ENCODE measurements around the gene SF3A2. TPM values are rescaled to one million over a fixed set of nuclear protein-coding genes. Genes with fewer than 3 reads are reported as not detected.

The SF3A2 gene
- total and polyA plus RNA-seq, 10 of the 15 experiments (the other 5 are each of a cell fraction or from before 2014, with no cell fraction given), result 0.33 to 143 (median 30.6) TPM

DNA sequence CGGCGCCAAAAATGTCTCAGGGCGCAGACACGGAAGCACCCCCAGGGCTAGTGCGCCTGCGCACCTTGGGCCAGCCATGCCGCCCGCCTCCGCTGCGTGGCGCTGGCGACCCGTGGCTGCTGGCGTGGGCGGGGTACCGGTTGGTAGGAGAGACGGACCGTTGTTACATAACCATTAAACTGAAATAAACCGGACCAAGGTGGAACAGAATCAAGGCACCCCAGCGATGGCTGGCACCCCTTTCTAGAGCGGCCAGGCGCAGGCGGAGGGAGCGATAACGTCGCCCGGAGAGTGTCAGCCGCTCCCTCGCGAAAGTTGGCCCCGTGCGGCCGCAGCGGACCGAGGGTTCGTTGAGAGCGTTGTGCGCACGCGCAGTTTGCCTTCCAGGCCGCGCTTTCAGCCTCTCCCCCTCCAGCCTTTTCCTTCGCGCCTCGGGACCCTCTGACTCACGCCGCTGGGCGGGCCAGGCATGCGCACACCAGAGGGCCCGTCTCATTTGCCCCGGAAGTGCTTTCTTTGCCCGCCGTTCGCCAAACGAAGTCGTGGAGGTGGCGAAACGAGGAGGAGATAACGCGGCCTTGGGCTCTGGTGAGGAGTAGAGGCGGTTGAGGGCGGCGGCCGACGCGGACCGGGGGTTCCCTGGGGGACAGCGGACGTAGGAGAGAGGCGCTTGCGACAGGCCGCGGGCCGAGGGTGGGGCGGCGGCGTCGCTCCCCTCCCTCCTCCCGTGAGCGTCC, at the start of gene SF3A2, which contains the start of gene PLEKHJ1 (continued):
- 0 out of 2 replicates have a peak, but pooled peaks have one; percentile 21 for TF ChIP-seq JUND (IDR thresholded peaks at IDR 0.05; ENCODE audit: low read depth, low read length)
- peak; percentile 83; the same call in 1 of the 2 replicates for TF ChIP-seq PML (IDR thresholded peaks at IDR 0.05; ENCODE audit: low read length)
- no peak for TF ChIP-seq TCF3 (IDR thresholded peaks at IDR 0.05; ENCODE audit: borderline replicate concordance, insufficient read depth, low read depth, low read length)
- peak; percentile 91 for TF ChIP-seq GABPA (IDR thresholded peaks at IDR 0.05; ENCODE audit: low read depth)
- 0 out of 2 replicates have a peak, but pooled peaks have one; percentile 14 for TF ChIP-seq TARDBP (IDR thresholded peaks at IDR 0.05; ENCODE audit: borderline replicate concordance)
- TF ChIP-seq RUNX3 (IDR thresholded peaks at IDR 0.05; ENCODE audit: low read length), result peak; percentile 28; the same call in 1 of the 2 replicates
- TF ChIP-seq NFIC (IDR thresholded peaks at IDR 0.05; ENCODE audit: low read depth, low read length), result no peak
- TF ChIP-seq ZNF217 (IDR thresholded peaks at IDR 0.05), result peak; percentile 36; the same call in 1 of the 2 replicates
- TF ChIP-seq, protein P1, sequence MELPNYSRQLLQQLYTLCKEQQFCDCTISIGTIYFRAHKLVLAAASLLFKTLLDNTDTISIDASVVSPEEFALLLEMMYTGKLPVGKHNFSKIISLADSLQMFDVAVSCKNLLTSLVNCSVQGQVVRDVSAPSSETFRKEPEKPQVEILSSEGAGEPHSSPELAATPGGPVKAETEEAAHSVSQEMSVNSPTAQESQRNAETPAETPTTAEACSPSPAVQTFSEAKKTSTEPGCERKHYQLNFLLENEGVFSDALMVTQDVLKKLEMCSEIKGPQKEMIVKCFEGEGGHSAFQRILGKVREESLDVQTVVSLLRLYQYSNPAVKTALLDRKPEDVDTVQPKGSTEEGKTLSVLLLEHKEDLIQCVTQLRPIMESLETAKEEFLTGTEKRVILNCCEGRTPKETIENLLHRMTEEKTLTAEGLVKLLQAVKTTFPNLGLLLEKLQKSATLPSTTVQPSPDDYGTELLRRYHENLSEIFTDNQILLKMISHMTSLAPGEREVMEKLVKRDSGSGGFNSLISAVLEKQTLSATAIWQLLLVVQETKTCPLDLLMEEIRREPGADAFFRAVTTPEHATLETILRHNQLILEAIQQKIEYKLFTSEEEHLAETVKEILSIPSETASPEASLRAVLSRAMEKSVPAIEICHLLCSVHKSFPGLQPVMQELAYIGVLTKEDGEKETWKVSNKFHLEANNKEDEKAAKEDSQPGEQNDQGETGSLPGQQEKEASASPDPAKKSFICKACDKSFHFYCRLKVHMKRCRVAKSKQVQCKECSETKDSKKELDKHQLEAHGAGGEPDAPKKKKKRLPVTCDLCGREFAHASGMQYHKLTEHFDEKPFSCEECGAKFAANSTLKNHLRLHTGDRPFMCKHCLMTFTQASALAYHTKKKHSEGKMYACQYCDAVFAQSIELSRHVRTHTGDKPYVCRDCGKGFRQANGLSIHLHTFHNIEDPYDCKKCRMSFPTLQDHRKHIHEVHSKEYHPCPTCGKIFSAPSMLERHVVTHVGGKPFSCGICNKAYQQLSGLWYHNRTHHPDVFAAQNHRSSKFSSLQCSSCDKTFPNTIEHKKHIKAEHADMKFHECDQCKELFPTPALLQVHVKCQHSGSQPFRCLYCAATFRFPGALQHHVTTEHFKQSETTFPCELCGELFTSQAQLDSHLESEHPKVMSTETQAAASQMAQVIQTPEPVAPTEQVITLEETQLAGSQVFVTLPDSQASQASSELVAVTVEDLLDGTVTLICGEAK (IDR thresholded peaks at IDR 0.05; ENCODE audit: borderline replicate concordance), result peak; percentile 89
- peak; percentile 68 for TF ChIP-seq KLF5 (IDR thresholded peaks at IDR 0.05; ENCODE audit: partially characterized antibody)
- TF ChIP-seq, protein P2, sequence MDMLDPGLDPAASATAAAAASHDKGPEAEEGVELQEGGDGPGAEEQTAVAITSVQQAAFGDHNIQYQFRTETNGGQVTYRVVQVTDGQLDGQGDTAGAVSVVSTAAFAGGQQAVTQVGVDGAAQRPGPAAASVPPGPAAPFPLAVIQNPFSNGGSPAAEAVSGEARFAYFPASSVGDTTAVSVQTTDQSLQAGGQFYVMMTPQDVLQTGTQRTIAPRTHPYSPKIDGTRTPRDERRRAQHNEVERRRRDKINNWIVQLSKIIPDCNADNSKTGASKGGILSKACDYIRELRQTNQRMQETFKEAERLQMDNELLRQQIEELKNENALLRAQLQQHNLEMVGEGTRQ (IDR thresholded peaks at IDR 0.05; ENCODE audit: borderline replicate concordance, low read depth, low read length), result no peak
- TF ChIP-seq ZNF207 (IDR thresholded peaks at IDR 0.05; ENCODE audit: borderline replicate concordance), result peak; percentile 99
- TF ChIP-seq CHD2 (IDR thresholded peaks at IDR 0.05; ENCODE audit: borderline replicate concordance, low read depth, low read length), result 0 out of 2 replicates have a peak, but pooled peaks have one; percentile 46
- TF ChIP-seq GATAD2B (conservative IDR thresholded peaks at IDR 0.05; ENCODE audit: low read depth), result peak; percentile 75
- no peak for TF ChIP-seq MYC (IDR thresholded peaks at IDR 0.05; ENCODE audit: insufficient read depth, insufficient read length, insufficient replicate concordance, low read length, severe bottlenecking)
- peak; percentile 57 for TF ChIP-seq MEF2B (IDR thresholded peaks at IDR 0.05; ENCODE audit: partially characterized antibody, poor library complexity, severe bottlenecking)
- TF ChIP-seq EZH2 (IDR thresholded peaks at IDR 0.05; ENCODE audit: borderline replicate concordance, control insufficient read depth, low read depth, low read length), result no peak
- TF ChIP-seq CREM (IDR thresholded peaks at IDR 0.05; ENCODE audit: low read depth), result peak; percentile 41
- TF ChIP-seq, protein P3, sequence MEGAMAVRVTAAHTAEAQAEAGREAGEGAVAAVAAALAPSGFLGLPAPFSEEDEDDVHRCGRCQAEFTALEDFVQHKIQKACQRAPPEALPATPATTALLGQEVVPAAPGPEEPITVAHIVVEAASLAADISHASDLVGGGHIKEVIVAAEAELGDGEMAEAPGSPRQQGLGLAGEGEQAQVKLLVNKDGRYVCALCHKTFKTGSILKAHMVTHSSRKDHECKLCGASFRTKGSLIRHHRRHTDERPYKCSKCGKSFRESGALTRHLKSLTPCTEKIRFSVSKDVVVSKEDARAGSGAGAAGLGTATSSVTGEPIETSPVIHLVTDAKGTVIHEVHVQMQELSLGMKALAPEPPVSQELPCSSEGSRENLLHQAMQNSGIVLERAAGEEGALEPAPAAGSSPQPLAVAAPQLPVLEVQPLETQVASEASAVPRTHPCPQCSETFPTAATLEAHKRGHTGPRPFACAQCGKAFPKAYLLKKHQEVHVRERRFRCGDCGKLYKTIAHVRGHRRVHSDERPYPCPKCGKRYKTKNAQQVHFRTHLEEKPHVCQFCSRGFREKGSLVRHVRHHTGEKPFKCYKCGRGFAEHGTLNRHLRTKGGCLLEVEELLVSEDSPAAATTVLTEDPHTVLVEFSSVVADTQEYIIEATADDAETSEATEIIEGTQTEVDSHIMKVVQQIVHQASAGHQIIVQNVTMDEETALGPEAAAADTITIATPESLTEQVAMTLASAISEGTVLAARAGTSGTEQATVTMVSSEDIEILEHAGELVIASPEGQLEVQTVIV (IDR thresholded peaks at IDR 0.05; ENCODE audit: borderline replicate concordance, partially characterized antibody), result peak; percentile 61
- TF ChIP-seq TBL1XR1 (IDR thresholded peaks at IDR 0.05; ENCODE audit: low read depth, low read length), result no peak
- TF ChIP-seq SMC3 (IDR thresholded peaks at IDR 0.05; ENCODE audit: borderline replicate concordance, low read length), result peak; percentile 78
- TF ChIP-seq FOXK2 (IDR thresholded peaks at IDR 0.05), result no peak; the same call in 1 of the 2 replicates
- TF ChIP-seq SUPT20H (IDR thresholded peaks at IDR 0.05; ENCODE audit: borderline replicate concordance, control insufficient read depth, low read depth, low read length), result no peak
